HepG2 (cell line): ENCODE data around the gene MX2.

Experiments
- CBX5 ChIP-seq: sonication (generic); formaldehyde crosslinking; IDR thresholded peaks from 2 replicates; pipeline ENCODE4 v1.4.0; 2020; ENCODE audit warnings: missing genetic modification reagents, borderline replicate concordance
- FOXJ3 ChIP-seq: sonication (generic); formaldehyde crosslinking; IDR thresholded peaks from 2 replicates; pipeline ENCODE4 v1.4.0; 2020; ENCODE audit warnings: missing genetic modification reagents, mild to moderate bottlenecking, borderline replicate concordance
- NR3C1 ChIP-seq: sonication (generic); formaldehyde crosslinking; IDR thresholded peaks from 2 replicates; pipeline ENCODE4 v1.4.0; 2020; ENCODE audit warnings: missing genetic modification reagents
- POLR2AphosphoS5 ChIP-seq: IDR thresholded peaks from 2 replicates; pipeline ENCODE4 v1.6.1; 2012; ENCODE audit warnings: low read depth, low read length
- TCF12 ChIP-seq, 2 experiments: fragments of 450-650 bp in 1 of 2; sonication (generic) in 1 of 2; formaldehyde crosslinking in 1 of 2; IDR thresholded peaks; 2 replicates each; pipeline versions ENCODE4 v1.6.1 to v1.8.0; 2017 to 2022; ENCODE audit warnings: antibody characterized with exemption in 1 of 2, mild to moderate bottlenecking in 1 of 2, missing genetic modification reagents in 1 of 2, moderate library complexity in 1 of 2
- TF ChIP-seq, protein P1 (sequence below), 2 experiments: fragments of 450-650 bp in 1 of 2; sonication (generic) in 1 of 2; formaldehyde crosslinking; IDR thresholded peaks; 2 replicates each; pipeline versions ENCODE4 v1.5.0 to v1.8.0; 2020 to 2022; ENCODE audit warnings: mild to moderate bottlenecking in 1 of 2, missing genetic modification reagents in 1 of 2
- TF ChIP-seq, protein P2 (sequence below): sonication (generic); formaldehyde crosslinking; IDR thresholded peaks from 2 replicates; pipeline ENCODE4 v1.5.0; 2020; ENCODE audit warnings: mild to moderate bottlenecking, missing genetic modification reagents, moderate library complexity

DNA sequence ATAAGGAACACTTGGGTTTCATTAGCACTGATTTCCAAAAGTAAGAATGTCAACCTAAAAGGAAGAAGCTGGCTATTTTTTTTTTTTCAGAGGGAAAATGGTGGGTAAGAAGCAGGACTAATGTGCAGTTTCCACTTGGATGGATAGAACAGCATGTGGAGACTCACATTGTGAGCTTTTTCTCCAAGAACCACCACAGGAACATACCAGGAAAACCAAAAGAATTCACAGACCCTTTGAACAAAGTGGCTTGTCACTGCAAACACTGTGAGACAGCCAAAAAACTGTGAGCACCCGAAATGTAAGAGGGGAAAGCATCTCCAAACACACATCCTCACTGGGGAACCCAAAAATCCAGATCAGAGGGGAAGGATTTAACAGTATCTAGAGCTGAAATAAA is 48.5 kb downstream of the MX2 start:
- TF ChIP-seq POLR2AphosphoS5 (no peak), FOXJ3 (CRISPR knock-in tag) (no peak), CBX5 (CRISPR knock-in tag) (no peak), NR3C1 (CRISPR knock-in tag) (no peak), TCF12 (IDR thresholded peaks at IDR 0.05) (no peak), TCF12 (CRISPR knock-in tag; IDR thresholded peaks at IDR 0.05) (no peak)
- TF ChIP-seq, protein P1, sequence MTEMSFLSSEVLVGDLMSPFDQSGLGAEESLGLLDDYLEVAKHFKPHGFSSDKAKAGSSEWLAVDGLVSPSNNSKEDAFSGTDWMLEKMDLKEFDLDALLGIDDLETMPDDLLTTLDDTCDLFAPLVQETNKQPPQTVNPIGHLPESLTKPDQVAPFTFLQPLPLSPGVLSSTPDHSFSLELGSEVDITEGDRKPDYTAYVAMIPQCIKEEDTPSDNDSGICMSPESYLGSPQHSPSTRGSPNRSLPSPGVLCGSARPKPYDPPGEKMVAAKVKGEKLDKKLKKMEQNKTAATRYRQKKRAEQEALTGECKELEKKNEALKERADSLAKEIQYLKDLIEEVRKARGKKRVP (CRISPR knock-in tag; IDR thresholded peaks at IDR 0.05): no peak
- TF ChIP-seq, protein P2, sequence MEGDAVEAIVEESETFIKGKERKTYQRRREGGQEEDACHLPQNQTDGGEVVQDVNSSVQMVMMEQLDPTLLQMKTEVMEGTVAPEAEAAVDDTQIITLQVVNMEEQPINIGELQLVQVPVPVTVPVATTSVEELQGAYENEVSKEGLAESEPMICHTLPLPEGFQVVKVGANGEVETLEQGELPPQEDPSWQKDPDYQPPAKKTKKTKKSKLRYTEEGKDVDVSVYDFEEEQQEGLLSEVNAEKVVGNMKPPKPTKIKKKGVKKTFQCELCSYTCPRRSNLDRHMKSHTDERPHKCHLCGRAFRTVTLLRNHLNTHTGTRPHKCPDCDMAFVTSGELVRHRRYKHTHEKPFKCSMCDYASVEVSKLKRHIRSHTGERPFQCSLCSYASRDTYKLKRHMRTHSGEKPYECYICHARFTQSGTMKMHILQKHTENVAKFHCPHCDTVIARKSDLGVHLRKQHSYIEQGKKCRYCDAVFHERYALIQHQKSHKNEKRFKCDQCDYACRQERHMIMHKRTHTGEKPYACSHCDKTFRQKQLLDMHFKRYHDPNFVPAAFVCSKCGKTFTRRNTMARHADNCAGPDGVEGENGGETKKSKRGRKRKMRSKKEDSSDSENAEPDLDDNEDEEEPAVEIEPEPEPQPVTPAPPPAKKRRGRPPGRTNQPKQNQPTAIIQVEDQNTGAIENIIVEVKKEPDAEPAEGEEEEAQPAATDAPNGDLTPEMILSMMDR (CRISPR knock-in tag): no peak
